ENCODE data around the gene OR6T1.

Gene OR6T1

GRCh38 chr11:123943738-123944137 is at the start of gene OR6T1:
OR6T1 (minus strand) TSS chr11:123943838; CDS start chr11:123943838, 0 bp downstream.
- no peak for DNase-seq

DNA sequence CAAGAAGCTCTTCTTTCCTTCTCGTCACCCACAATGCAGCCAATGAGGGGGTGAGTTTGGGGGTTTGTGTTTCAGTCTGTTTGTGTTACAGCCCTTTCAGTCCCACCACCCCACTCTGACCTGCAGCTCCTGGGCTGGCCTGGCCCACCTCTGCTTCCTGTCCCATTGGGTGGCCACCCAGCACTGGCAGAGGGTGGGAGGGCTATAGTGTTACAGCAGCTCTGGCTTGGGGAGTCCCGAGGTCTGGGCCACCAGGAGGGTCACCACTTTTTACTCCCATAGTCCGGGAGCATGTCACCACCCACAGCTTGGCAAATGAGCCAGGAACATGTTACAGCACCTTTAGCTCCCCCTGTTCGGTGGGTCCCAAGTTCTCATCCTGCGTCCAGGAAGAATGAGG is 35.7 kb upstream of the OR6T1 start:
- no peak for DNase-seq

- no peak for DNase-seq
Observed at GRCh38 chr11:123977731-123978347, 34.2 kb upstream of the OR6T1 start, which contains the start of gene OR10S1. OR10S1 (minus strand) TSS chr11:123977781; CDS start chr11:123977664, 117 bp downstream.

DNA sequence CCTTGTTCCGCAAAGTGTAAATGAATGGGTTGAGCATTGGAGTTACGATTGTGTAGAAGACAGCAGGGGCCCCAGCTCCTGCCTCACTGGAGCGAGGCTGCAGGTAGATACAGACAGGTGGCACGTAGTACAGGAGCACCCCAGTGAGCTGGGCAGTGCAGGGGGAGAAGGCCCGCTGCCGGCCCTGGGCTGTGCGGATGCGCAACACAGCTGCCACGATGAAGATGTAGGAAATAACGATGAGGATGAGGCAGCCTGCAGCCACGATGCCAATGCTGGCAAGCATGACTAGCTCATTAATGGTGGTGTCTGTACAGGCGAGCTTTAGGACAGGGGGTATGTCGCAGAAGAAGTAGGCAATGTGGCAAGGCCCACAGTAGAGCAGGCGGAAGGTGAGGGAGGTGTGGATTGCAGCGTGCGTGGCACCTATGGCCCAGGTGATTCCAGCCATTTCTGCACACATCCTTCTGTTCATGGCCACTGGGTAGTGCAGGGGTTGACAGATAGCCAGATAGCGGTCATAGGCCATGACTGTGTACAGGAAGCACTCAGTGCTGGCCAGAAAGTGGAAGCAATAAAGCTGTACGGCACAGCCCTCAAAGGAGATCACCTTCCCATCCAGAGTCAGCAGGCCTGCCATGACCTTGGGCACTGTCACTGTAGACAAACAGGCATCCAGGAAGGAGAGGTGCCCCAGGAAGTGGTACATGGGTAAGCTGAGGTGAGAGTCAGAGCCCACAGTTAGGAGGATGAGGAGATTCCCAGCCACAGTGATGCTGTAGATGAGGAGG is 33.3 kb upstream of the OR6T1 start:
- DNase-seq: no peak

GRCh38 chr11:123973816-123974215 is 30.2 kb upstream of the OR6T1 start:
- DNase-seq: no peak

DNA sequence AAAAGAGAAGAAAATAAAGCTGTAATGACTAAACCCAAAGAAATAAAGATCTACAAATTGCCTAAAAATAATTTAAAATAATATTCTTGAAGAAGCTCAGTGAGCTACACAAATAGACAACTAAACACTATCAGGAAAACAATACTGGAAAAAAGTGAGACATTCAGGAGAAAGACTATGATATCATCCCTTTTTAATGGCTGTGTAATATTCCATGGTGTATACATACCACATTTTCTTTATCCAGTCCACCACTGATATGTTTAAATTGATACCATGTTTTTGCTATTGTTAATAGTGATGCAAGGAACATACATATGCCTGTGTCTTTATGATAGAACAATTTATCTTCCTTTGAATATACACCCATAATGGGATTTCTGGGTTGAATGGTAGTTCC is 13.1 kb upstream of the OR6T1 start:
- no peak for DNase-seq

DNA sequence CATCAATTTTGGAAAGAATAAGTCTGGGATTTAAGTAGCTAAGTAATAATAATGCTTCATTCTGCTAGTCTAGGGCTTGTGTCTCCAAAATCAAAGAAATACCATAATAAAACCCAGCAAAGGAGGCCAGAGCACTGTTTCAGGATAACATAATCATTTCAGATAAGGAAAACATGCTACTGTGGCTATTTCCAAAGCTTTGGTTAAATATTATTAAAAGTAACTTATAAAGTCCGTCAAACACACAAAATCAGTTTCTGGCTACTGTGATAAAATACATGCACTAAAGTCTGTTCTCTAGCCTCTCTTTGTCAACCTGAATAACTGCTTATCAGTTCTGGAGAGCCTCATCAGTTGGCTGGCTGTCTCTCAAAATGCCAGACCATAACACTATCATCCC is 1.5 kb upstream of the OR6T1 start:
- no peak for DNase-seq

GRCh38 chr11:123942413-123942812 is 1.2 kb downstream of the OR6T1 start:
- DNase-seq: no peak

DNA sequence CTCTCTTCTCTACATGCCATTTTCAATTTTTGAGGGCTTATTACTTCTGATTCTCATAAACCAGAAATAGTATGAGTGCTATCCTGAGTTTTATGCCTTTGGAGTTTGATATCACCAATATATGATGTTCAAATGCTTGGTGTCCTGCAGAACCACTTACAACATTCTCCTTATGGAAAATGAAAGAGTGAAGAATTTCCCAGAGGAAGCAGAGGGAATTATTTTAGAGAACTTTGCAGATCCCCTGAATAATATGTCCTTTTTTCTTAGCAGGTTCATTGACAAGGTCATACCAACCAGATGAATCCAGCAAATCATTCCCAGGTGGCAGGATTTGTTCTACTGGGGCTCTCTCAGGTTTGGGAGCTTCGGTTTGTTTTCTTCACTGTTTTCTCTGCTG is 4.3 kb downstream of the OR6T1 start, which contains the start of gene OR4D5:
Gene OR4D5, plus strand, starts transcription at position 301 of the 400 bp plus-strand sequence. Its CDS starts 0 bp downstream, at position 301.
- no peak for DNase-seq

DNA sequence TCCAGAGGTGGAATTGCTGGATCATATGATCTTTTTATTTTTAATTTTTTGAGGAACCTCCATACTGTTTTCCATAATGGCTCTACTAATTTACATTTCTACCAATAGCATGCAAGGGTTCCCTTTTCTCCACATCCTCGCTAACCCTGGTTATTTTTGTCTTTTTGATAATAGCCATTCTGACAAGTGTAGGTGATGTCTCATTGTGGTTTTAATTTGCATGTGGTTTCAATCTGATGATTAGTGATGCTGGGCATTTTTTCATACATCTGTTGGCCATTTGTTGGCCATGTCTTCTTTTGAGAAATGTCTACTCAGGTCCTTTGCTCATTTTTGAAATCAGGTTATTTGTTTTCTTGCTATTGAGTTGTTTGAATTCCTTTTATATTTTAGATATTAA is 19.6 kb downstream of the OR6T1 start:
- DNase-seq: no peak

DNA sequence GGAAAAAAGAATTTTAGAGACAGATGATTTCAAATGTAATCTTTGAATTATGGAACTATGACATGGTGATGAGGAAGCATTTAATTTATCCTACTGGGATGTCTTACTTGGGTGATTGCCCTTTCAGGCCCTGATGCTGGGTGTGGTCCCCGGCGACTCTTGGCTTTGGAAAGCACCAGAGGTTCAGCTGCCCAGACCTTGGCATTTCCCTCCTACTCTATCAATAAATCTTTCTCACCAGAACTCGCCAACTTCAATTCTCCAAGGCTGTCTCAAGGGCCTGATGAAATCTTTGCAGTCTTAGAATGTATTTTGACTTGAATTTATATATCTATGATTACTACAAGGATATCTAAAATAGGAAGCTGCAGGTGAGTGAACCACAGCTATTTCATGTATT is 22.7 kb downstream of the OR6T1 start:
- no peak for DNase-seq

DNA sequence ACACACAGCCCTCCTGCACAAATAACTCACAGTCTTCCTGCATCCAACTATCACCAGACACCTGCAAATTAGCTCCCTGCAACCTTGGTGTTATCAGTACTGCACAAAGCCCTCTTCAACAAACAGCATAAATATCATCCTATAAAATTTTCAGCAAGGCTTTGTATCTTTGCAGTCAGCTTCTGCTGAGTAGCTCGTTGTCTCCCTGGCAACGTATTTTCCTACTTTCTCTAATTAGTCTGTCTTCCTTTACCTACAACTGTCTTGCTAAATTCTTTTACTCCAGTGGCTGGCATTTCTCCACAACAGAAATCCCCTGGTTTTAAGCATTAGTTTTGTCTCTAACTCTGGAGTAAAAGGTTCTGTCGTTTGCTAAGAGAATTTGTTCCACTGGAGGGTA is 37.8 kb downstream of the OR6T1 start:
- no peak for DNase-seq

GRCh38 chr11:123904932-123905331 is 38.7 kb downstream of the OR6T1 start:
- DNase-seq: no peak

DNA sequence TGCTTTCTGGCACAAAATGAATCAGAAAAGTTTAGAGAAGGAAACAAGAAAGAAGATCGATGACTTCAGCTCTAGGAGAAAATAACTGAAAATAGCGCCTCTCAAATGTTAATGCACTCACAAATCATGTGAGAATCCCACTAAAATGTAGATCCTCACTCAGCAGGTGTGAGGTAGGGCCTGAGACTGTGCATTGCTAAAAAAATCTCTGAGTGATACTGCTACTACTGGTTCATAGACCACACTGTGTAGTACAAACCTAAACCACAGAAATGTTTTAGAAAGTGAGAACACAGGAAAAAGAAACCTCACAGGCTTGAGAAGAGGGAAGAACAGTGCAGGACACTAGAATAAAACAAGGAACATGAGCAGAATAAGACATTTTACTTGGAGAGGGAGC is 39.7 kb downstream of the OR6T1 start:
- no peak for DNase-seq

GRCh38 chr11:123901867-123902266 is 41.8 kb downstream of the OR6T1 start, which contains the start of gene OR8D4:
OR8D4 (plus strand) TSS chr11:123902167; CDS start chr11:123906432, 4,265 bp downstream.
- no peak for DNase-seq

GRCh38 chr11:123899792-123900191 is 43.8 kb downstream of the OR6T1 start:
- no peak for DNase-seq
